Measurements from ENCODE around the gene RPAP2. TPM values are rescaled to one million over a fixed set of nuclear protein-coding genes. Genes with fewer than 3 reads are reported as not detected.

The RPAP2 gene
- total and polyA plus RNA-seq, 2 of the 8 experiments (the other 6 are each of a cell fraction or from before 2014, with no cell fraction given): 7.9 to 28.4 TPM

DNA sequence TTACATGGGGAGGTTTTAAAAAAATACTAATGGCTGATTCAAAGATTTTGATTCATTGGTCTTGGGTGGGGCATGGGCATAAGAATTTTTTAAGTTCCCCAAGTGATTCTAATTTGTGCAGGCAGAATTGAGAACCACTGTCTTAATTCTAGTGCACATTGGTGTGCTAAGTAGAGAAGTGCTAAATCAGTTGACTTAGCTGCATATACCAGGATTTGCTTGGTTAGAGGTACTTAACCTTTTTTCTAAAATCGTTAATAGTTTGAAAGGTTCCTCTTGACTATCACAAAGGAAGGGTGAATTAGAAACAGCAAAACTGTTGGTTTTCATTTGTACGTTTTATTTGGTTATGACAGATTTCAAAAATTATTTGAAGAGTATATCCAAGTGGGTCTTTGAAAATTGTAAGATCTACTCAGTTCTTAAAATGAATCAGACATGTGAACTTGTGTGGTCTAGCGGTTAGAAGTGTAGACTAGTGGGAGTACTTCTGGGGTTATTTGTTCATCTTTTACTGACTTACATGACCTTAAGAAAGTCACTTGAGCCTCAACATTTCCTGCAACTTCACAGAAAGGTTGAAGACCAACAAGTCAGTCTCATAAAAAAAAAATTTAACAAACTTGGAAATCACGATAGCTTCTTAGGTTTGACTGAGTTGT, 66.7 kb downstream of the RPAP2 start:
- Histone ChIP-seq H3K79me1 (ENCODE audit: low read depth, low read length) (no peaks in the 10 kb centered on the region), H3K4me3 (ENCODE audit: extremely low read depth in 1 of 4, insufficient read depth in 2 of 4, low read depth in 3 of 4, low read length in 4 of 4) (no peak overlapping the region), H2BK15ac (ENCODE audit: low read length) (no peak overlapping the region), H3K9ac (replicated peaks in 1 of 4; ENCODE audit: extremely low read depth in 1 of 4, low read depth in 3 of 4, low read length in 3 of 4) (no peak overlapping the region), H4K5ac (ENCODE audit: insufficient read length, low read depth, low read length) (no peak overlapping the region), H2BK120ac (replicated peaks; ENCODE audit: low read depth, low read length) (no peak overlapping the region), H3K4me2 (ENCODE audit: insufficient read depth in 1 of 2, low read depth in 2 of 2, low read length in 2 of 2) (no peak overlapping the region), H2BK5ac (ENCODE audit: low read depth, low read length) (no peak overlapping the region), H2BK12ac (ENCODE audit: low read depth, low read length) (no peak overlapping the region), H3K23me2 (ENCODE audit: low read depth, low read length) (no peaks in the 10 kb centered on the region), H2AK5ac (ENCODE audit: low read depth, low read length) (no peak overlapping the region), H3K27ac (ENCODE audit: low read depth, low read length) (no peak overlapping the region), H3K4ac (replicated peaks; ENCODE audit: insufficient read length, low read depth, low read length) (no peak overlapping the region), H2AFZ (ENCODE audit: low read length) (no peak overlapping the region), H3K56ac (replicated peaks; ENCODE audit: insufficient read length, low read depth, low read length) (no peak overlapping the region), H3K14ac (ENCODE audit: insufficient read length) (no peak overlapping the region), H4K20me1 (replicated peaks in 1 of 2; ENCODE audit: control insufficient read depth in 1 of 2, insufficient read depth in 2 of 2, low read length in 2 of 2) (peaks cover 0 to 1% of the 10 kb centered on the region in 2 experiments), H3K9me3 (ENCODE audit: insufficient read depth in 2 of 2, low read depth in 1 of 2, low read length in 1 of 2) (no peaks in the 10 kb centered on the region), H4K91ac (replicated peaks; ENCODE audit: insufficient read length, low read length) (no peak overlapping the region), H3K4me1 (replicated peaks in 1 of 4; ENCODE audit: control insufficient read depth in 3 of 4, insufficient read depth in 4 of 4, low read length in 3 of 4) (no peaks in the 10 kb centered on the region), H4K8ac (ENCODE audit: extremely low read depth, insufficient read depth, low read length) (no peak overlapping the region), H3K23ac (ENCODE audit: insufficient read length) (no peak overlapping the region), H3K18ac (ENCODE audit: extremely low read depth, low read length) (no peak overlapping the region), H3K27me3 (replicated peaks in 1 of 4; ENCODE audit: control insufficient read depth in 3 of 4, extremely low read depth in 1 of 4, insufficient read depth in 3 of 4, low read length in 3 of 4) (no peaks in the 10 kb centered on the region), H3K36me3 (ENCODE audit: control insufficient read depth in 2 of 4, insufficient read depth in 4 of 4, low read length in 3 of 4) (no peaks in the 10 kb centered on the region; a peak in 2 of 8 replicates), H2BK20ac (ENCODE audit: low read length) (no peak overlapping the region), H3K79me2 (ENCODE audit: control insufficient read depth in 1 of 2, insufficient read depth in 2 of 2, low read length in 2 of 2) (no peaks in the 10 kb centered on the region)
- POLR2A ChIA-PET (ENCODE audit: partially characterized antibody): interaction anchor here (1.1 to 1.2 kb wide), 2 partner anchors 8 to 9 kb away, joined by 3 read pairs; no protein-coding TSS in a partner anchor
- TF ChIP-seq MAFK (IDR thresholded peaks at IDR 0.05; ENCODE audit: low read depth, low read length): no peak
- CTCF ChIA-PET (ENCODE audit: partially characterized antibody): interaction anchor here (0.7 to 1.8 kb wide), 2 partner anchors 12 to 120 kb away, joined by 3 to 7 read pairs; no protein-coding TSS in a partner anchor
- 81% methylated on average over 4 of the region's 4 CpGs; no CpG with 5 or more reads in 1 of the 2 experiments for WGBS, 2 experiments (ENCODE audit: extremely low coverage in 1 of 2, insufficient coverage in 1 of 2, insufficient read length in 1 of 2, insufficient replicate concordance in 2 of 2, low coverage in 1 of 2, low lambda C conversion rate in 2 of 2, missing lambda C conversion rate in 1 of 2)
- no peak for FAIRE-seq
- DNase-seq (ENCODE audit: low read depth in 1 of 2, low spot score in 2 of 2): no peak

All from H1 (cell line).